ENCODE data around the gene KCNG2. TPM values are rescaled to one million over a fixed set of nuclear protein-coding genes. Genes with fewer than 3 reads are reported as not detected.

The KCNG2 gene
- total and polyA plus RNA-seq, 4 donors: 0.03 to 0.23 (median 0.08) TPM; not detected in 1

- DNase-seq (ENCODE audit: low spot score): no peak
- Histone ChIP-seq H3K36me3 (ENCODE audit: control insufficient read depth in 4 of 4, insufficient read depth in 3 of 4, low read depth in 1 of 4, low read length in 3 of 4) (no peaks in the 10 kb centered on the region), H3K4me1 (ENCODE audit: control insufficient read depth in 4 of 4, insufficient read depth in 4 of 4, low read length in 3 of 4) (no peaks in the 10 kb centered on the region), H3K27me3 (ENCODE audit: control insufficient read depth in 4 of 4, insufficient read depth in 4 of 4, low read length in 3 of 4) (no peaks in the 10 kb centered on the region), H3K27ac (ENCODE audit: low read depth in 1 of 2, low read length in 2 of 2) (no peak overlapping the region), H3K4me3 (ENCODE audit: low read depth in 1 of 3, low read length in 3 of 3) (no peak overlapping the region), H3K9ac (ENCODE audit: low read depth in 1 of 2, low read length in 2 of 2) (no peak overlapping the region), H3K9me3 (ENCODE audit: control insufficient read depth in 4 of 4, low read length in 3 of 4) (peaks cover 0 to 7% (median 0%) of the 10 kb centered on the region in 4 donors)
- WGBS: 66% methylated on average over 2 of the region's 2 CpGs
- no peak for TF ChIP-seq JUND (IDR thresholded peaks at IDR 0.05)
- TF ChIP-seq GABPA (IDR thresholded peaks at IDR 0.05 in 1 of 2, conservative IDR thresholded peaks at IDR 0.05 in 1 of 2): no peak
Observed at GRCh38 chr18:79776674-79777073, 21.1 kb upstream of the KCNG2 start.

DNA sequence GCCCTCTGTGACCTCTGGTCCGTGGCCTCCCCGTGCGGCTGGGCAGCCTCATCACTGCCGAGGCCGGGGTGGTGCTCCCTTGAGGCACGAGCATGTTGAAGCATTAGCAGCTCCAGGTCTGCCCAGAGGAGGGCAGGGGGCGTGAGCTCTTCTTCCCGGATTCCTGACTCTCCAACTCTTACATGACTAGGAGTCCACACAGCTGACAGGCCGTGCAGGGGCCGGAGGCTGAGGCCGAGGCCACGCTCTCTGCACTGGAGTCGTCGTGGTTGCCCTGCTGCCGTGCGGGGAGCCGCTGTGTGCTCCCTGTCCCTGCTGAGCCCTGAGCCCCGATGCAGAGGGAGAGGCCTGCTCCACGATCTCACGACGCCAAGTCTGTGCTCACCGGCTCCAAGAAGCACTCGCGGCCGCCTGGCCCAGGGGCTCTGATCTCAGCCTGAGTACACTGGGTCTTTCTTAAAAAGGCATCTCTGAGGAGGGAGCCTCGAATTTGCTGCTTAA, 19.4 kb upstream of the KCNG2 start:
- Histone ChIP-seq H3K4me3 (ENCODE audit: low read depth in 1 of 3, low read length in 3 of 3) (no peak overlapping the region), H3K27ac (ENCODE audit: low read depth in 1 of 2, low read length in 2 of 2) (no peak overlapping the region), H3K9me3 (ENCODE audit: control insufficient read depth in 4 of 4, low read length in 3 of 4) (peaks cover 0 to 5% (median 0%) of the 10 kb centered on the region in 4 donors), H3K4me1 (ENCODE audit: control insufficient read depth in 4 of 4, insufficient read depth in 4 of 4, low read length in 3 of 4) (no peaks in the 10 kb centered on the region), H3K9ac (ENCODE audit: low read depth in 1 of 2, low read length in 2 of 2) (no peak overlapping the region), H3K36me3 (ENCODE audit: control insufficient read depth in 4 of 4, insufficient read depth in 3 of 4, low read depth in 1 of 4, low read length in 3 of 4) (no peaks in the 10 kb centered on the region), H3K27me3 (ENCODE audit: control insufficient read depth in 4 of 4, insufficient read depth in 4 of 4, low read length in 3 of 4) (no peaks in the 10 kb centered on the region)
- no peak for DNase-seq (ENCODE audit: low spot score)
- WGBS: 58% methylated on average over 26 of the region's 26 CpGs
- TF ChIP-seq RXRA (IDR thresholded peaks at IDR 0.05) (no peak), RAD21 (IDR thresholded peaks at IDR 0.05) (no peak)

GRCh38 chr18:79779021-79779699, 18.6 kb upstream of the KCNG2 start:
- DNase-seq (ENCODE audit: low spot score): no peak
- H3K4me3 ChIP-seq (ENCODE audit: low read depth in 1 of 3, low read length in 3 of 3): no peak overlapping the region
- TF ChIP-seq GABPA (IDR thresholded peaks at IDR 0.05 in 1 of 2, conservative IDR thresholded peaks at IDR 0.05 in 1 of 2) (no peak), HNF4G (IDR thresholded peaks at IDR 0.05) (no peak), SP1 (IDR thresholded peaks at IDR 0.05) (no peak), RXRA (IDR thresholded peaks at IDR 0.05) (no peak), FOXA2 (IDR thresholded peaks at IDR 0.05) (no peak), EGR1 (IDR thresholded peaks at IDR 0.05; ENCODE audit: low read depth in 2 of 2) (no peak), JUND (IDR thresholded peaks at IDR 0.05) (no peak), YY1 (IDR thresholded peaks at IDR 0.05) (no peak), NR2F2 (IDR thresholded peaks at IDR 0.05) (no peak), FOXA1 (IDR thresholded peaks at IDR 0.05) (no peak), TAF1 (conservative IDR thresholded peaks at IDR 0.05) (no peak), HNF4A (conservative IDR thresholded peaks at IDR 0.05) (no peak), RAD21 (IDR thresholded peaks at IDR 0.05) (no peak)
- TF ChIP-seq, protein P1, sequence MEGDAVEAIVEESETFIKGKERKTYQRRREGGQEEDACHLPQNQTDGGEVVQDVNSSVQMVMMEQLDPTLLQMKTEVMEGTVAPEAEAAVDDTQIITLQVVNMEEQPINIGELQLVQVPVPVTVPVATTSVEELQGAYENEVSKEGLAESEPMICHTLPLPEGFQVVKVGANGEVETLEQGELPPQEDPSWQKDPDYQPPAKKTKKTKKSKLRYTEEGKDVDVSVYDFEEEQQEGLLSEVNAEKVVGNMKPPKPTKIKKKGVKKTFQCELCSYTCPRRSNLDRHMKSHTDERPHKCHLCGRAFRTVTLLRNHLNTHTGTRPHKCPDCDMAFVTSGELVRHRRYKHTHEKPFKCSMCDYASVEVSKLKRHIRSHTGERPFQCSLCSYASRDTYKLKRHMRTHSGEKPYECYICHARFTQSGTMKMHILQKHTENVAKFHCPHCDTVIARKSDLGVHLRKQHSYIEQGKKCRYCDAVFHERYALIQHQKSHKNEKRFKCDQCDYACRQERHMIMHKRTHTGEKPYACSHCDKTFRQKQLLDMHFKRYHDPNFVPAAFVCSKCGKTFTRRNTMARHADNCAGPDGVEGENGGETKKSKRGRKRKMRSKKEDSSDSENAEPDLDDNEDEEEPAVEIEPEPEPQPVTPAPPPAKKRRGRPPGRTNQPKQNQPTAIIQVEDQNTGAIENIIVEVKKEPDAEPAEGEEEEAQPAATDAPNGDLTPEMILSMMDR (IDR thresholded peaks at IDR 0.05; ENCODE audit: low read depth, low read length, missing input control): no peak
- TF ChIP-seq, protein P2, sequence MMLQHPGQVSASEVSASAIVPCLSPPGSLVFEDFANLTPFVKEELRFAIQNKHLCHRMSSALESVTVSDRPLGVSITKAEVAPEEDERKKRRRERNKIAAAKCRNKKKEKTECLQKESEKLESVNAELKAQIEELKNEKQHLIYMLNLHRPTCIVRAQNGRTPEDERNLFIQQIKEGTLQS (IDR thresholded peaks at IDR 0.05): no peak
- TF ChIP-seq, protein P3, sequence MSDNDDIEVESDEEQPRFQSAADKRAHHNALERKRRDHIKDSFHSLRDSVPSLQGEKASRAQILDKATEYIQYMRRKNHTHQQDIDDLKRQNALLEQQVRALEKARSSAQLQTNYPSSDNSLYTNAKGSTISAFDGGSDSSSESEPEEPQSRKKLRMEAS (IDR thresholded peaks at IDR 0.05): no peak
- TF ChIP-seq, protein P4, sequence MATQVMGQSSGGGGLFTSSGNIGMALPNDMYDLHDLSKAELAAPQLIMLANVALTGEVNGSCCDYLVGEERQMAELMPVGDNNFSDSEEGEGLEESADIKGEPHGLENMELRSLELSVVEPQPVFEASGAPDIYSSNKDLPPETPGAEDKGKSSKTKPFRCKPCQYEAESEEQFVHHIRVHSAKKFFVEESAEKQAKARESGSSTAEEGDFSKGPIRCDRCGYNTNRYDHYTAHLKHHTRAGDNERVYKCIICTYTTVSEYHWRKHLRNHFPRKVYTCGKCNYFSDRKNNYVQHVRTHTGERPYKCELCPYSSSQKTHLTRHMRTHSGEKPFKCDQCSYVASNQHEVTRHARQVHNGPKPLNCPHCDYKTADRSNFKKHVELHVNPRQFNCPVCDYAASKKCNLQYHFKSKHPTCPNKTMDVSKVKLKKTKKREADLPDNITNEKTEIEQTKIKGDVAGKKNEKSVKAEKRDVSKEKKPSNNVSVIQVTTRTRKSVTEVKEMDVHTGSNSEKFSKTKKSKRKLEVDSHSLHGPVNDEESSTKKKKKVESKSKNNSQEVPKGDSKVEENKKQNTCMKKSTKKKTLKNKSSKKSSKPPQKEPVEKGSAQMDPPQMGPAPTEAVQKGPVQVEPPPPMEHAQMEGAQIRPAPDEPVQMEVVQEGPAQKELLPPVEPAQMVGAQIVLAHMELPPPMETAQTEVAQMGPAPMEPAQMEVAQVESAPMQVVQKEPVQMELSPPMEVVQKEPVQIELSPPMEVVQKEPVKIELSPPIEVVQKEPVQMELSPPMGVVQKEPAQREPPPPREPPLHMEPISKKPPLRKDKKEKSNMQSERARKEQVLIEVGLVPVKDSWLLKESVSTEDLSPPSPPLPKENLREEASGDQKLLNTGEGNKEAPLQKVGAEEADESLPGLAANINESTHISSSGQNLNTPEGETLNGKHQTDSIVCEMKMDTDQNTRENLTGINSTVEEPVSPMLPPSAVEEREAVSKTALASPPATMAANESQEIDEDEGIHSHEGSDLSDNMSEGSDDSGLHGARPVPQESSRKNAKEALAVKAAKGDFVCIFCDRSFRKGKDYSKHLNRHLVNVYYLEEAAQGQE (IDR thresholded peaks at IDR 0.05): no peak
- no peaks in the 10 kb centered on the region for H3K36me3 ChIP-seq (ENCODE audit: control insufficient read depth in 4 of 4, insufficient read depth in 3 of 4, low read depth in 1 of 4, low read length in 3 of 4)
- no peaks in the 10 kb centered on the region for H3K27me3 ChIP-seq (ENCODE audit: control insufficient read depth in 4 of 4, insufficient read depth in 4 of 4, low read length in 3 of 4)
- WGBS: 85% methylated on average over 29 of the region's 29 CpGs
- peaks cover 0 to 5% (median 0%) of the 10 kb centered on the region in 4 donors for H3K9me3 ChIP-seq (ENCODE audit: control insufficient read depth in 4 of 4, low read length in 3 of 4)
- H3K9ac ChIP-seq (ENCODE audit: low read depth in 1 of 2, low read length in 2 of 2): no peak overlapping the region
- no peak overlapping the region for H3K27ac ChIP-seq (ENCODE audit: low read depth in 1 of 2, low read length in 2 of 2)
- H3K4me1 ChIP-seq (ENCODE audit: control insufficient read depth in 4 of 4, insufficient read depth in 4 of 4, low read length in 3 of 4): no peaks in the 10 kb centered on the region

Data from liver (tissue), 9 donors.